IPS-NIHi11 (cell line): ENCODE data around the gene TRAF4.
"Not testable (repeated sequence)": the region's sequence is repeated elsewhere in the genome, so short reads cannot be mapped to it uniquely, and the experiment has no call there.

Experiments
- DNase-seq: peaks from one replicate; pipeline ENCODE4 v3.0.0; 2012; ENCODE audit warnings: mixed read lengths, low spot score

TRAF4 gene

GRCh38 chr17:28733346-28733745, 10.5 kb upstream of the TRAF4 start:
- DNase-seq: no peak

DNA sequence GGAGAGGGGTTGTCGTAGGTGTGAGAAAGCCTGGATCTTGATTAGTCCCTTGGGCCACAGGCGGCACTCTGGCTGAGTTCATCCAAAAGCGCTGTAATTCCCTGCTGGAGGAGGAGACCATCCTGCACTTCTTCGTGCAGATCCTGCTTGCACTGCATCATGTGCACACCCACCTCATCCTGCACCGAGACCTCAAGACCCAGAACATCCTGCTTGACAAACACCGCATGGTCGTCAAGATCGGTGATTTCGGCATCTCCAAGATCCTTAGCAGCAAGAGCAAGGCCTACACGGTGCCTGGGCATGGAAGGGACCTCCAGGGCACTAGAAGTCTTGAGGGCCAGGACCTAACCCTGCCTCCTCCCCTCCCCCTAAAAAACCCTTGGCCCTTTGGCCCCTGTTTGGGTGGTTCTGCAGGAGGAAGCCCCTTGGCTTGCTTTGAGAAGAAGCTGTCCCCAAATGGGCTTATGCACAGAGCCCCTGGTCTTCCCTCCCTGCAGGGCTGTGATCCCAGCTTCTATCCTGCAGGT, 9.0 kb upstream of the TRAF4 start:
- no peak for DNase-seq

- no peak for DNase-seq
Observed at GRCh38 chr17:28735242-28735722, 8.5 kb upstream of the TRAF4 start.

GRCh38 chr17:28735913-28736769, 7.7 kb upstream of the TRAF4 start:
- DNase-seq: not testable (repeated sequence)

DNA sequence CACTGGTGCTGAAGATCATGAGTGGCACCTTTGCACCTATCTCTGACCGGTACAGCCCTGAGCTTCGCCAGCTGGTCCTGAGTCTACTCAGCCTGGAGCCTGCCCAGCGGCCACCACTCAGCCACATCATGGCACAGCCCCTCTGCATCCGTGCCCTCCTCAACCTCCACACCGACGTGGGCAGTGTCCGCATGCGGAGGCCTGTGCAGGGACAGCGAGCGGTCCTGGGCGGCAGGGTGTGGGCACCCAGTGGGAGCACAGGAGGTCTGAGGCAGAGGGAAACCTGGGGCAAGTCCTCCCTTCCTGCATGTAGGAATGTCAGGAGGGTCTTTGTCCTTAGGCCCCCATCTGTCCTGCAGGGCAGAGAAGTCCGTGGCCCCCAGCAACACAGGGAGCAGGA, 6.5 kb upstream of the TRAF4 start:
- no peak for DNase-seq

GRCh38 chr17:28737770-28738679, 5.8 kb upstream of the TRAF4 start:
- DNase-seq: peak; percentile 6

- DNase-seq: no peak
Observed at GRCh38 chr17:28738680-28739384, 5.0 kb upstream of the TRAF4 start.

GRCh38 chr17:28740406-28741357, 3.1 kb upstream of the TRAF4 start:
- DNase-seq: no peak

DNA sequence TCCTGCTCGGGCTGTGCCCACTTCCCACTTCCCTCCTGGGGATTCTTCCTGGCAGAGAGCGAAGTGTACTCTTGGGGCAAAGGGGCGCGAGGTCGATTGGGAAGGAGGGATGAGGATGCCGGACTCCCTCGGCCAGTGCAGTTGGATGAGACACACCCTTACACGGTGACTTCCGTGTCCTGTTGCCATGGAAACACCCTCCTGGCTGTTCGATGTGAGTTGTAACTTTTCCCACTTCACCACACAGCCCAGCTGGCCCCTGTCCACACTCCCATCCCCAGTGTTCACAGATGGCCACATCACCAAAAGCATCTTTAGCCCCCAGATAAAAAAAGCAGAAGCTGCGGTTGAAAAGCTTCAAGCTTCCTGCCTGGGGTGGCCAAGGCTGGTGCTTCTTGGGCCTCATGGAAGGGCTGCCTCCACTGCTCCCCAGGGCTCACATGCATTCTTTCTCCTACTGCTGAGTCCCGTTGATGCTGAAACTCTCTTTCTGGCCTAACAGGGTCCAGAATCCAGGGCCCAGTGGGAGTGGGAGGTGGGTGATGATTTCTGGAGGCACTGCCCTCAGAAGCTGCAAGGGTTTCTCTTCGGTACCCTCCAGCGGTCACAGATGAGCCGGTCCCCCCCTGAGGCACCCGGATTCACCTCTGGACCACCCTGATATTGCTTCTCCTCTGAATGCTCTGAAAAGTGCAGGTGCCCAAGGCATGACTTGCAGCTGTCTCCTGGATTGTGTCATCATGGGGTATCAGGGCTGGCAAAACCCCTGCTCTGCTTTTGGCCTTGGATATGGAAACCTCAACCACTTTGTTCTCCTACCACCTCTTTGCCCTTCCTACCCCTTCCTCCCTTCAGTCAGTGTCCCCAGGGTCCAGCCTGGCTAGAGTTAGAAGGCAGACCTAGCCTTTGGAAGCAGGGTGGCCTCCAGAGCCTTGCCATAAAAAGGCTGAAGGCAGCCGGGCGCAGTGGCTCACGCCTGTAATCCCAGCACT, 2.2 kb upstream of the TRAF4 start:
- DNase-seq: no peak

DNA sequence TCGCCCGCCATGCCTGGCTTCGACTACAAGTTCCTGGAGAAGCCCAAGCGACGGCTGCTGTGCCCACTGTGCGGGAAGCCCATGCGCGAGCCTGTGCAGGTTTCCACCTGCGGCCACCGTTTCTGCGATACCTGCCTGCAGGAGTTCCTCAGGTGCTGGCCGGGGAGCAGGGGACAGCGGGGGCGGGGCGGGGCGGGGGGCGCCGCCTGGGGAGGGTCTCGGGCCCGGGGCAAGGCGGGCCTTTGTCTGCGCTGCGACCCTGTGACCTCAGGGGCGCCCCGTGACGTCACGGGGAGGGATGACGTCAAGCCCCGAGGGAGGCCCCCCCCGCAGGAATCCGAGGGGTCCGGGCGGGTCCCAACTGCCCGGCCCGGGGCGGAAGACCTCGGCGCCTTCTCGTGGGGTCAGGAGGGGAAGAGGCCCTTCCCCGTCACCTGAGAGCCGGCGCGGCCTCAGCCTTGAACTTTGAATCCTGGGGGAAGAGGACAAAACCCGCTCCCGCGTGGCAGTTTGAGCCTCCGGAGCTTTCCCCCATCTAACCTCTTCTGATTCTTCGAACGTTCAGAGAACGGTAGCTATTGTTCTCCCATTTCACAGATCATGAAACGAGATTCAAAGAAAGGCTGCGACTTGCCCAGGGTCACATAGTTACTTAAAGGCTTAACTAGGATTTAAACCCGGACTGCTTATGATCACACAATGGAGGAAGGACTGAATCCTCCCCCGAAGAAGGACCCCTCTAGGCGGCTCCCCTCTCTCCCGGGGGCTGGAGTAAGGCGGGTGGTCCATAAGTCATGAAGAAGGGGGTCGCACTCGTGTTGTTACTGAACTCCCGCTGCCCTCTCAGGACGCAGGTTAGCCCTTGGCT, 527 bp downstream of the TRAF4 start:
- peak; percentile 78 for DNase-seq

GRCh38 chr17:28744972-28745785, 1.4 kb downstream of the TRAF4 start:
- DNase-seq: peak; percentile 25

DNA sequence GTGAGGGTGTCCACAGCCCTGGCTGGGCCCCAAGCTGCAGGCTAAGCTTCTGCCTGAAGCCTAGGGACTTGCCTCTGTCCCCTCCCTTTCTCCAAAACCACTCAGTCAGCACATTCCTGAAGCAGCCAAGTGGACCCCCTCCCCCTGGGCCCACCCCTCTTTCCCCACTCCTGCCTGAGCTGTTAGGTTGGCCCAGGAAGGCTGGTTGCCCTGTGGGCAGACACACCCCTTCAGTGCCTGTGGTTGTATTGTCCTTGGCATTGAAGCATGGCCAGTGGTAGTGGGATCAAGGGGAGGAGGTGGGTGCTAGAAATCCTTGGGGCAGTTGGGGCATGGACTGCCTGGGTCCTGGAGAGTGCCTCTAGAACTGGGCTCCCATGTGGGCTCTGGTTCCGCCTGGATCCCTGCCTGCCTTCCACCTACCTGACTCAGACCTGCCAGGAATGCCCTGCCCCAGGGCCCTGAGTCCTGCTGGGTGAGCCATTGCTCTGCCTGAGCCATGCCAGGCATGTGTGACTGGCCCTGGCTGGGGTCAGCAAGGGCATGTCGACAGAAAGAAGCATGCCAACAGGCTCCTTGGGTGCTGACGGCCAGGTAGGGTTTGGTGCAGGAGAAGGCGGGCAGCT, 2.1 kb downstream of the TRAF4 start:
- DNase-seq: no peak

DNA sequence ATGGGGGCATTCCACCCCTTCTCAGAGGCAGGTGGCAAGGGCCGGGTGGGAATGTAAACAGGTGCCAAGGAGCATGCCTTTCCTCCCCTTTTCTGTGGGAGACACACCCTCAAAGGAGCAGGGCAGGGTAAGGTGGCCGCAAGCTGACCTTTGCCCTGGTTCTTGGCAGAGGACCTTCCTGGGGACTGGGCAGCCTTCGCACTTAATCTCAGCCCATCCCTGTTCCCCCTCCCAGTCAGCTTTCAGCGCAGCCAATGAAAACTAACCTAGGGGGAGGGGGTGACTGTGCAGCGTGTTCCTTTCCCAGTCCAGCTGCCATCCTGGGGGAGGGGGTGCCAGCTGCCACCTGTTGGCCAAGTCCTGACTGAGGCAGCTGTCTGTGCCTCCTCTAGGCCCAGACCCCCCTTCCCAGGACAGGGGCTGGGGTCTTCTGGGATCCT, 2.8 kb downstream of the TRAF4 start:
- no peak for DNase-seq

DNA sequence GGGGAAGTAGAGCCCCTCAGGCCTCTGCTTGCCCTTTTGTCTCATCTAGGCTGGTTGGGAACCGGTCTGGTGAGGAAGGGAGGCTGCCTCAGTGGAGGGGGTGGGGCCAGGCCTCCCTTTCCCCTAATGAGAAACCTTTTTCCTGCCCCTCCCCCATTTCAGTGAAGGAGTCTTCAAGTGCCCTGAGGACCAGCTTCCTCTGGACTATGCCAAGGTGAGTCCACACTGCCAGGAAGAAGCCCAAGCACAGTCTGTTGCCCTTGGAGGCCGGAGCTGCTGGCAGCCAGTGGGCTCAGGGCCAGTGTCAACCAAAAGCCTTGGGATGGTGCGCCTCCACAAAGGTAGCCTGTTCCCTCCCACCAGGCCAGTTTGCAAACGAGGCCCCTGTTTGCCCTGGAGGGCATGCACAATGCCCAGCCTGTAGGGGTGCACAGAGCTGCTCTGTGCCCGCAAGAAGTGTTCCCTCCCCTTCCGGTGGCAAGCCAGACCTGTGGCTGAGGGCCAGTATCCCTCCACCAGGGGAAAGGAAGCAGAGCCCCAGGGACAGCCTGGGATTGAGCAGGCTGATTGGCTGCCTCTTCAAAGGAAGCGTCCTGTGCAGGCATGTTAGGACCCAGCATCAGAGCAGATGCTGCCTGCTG, 3.4 kb downstream of the TRAF4 start:
- DNase-seq: no peak

GRCh38 chr17:28747801-28748750, 4.3 kb downstream of the TRAF4 start:
- no peak for DNase-seq
